Thyroid gland (tissue), 4 donors: ENCODE measurements around the gene PGLYRP2. TPM values are rescaled to one million over a fixed set of nuclear protein-coding genes. Genes with fewer than 3 reads are reported as not detected.

Source experiments
- DNase-seq, 2 donors: peaks; one replicate each; pipeline ENCODE4 v3.0.0-alpha.2; 2019
- H3K27ac ChIP-seq, 3 donors: fragments of 200-600 bp; sonication (generic); 1 replicate in 2 of 3; 2 replicates in 1 of 3; pipeline ENCODE4 v1.5.1; 2016 to 2019; ENCODE audit warnings: mild to moderate bottlenecking in 1 of 3, moderate library complexity in 1 of 3
- H3K27me3 ChIP-seq: fragments of 200-600 bp; sonication (generic); one replicate; pipeline ENCODE4 v1.5.1; 2019
- H3K36me3 ChIP-seq, 2 donors: fragments of 200-600 bp; sonication (generic); one replicate each; pipeline ENCODE4 v1.5.1; 2016 to 2019
- H3K4me1 ChIP-seq, 2 donors: fragments of 200-600 bp; sonication (generic); one replicate each; pipeline ENCODE4 v1.5.1; 2017 to 2019
- H3K4me3 ChIP-seq, 3 donors: fragments of 200-600 bp; sonication (generic); replicated peaks in 1 of 3; 1 replicate in 2 of 3; 2 replicates in 1 of 3; pipeline ENCODE4 v1.5.1; 2016; ENCODE audit warnings: mild to moderate bottlenecking in 1 of 3
- H3K9me3 ChIP-seq: fragments of 200-600 bp; sonication (generic); one replicate; pipeline ENCODE4 v1.5.1; 2017
- CTCF ChIP-seq, 6 experiments: fragments of 200-600 bp in 3 of 6; fragments of 450-650 bp in 3 of 6; sonication (generic) in 3 of 6; IDR thresholded peaks; one replicate each; pipeline ENCODE4 v1.5.1; 2016 to 2019; ENCODE audit warnings: antibody characterized with exemption in 6 of 6, mild to moderate bottlenecking in 2 of 6, inconsistent platforms in 1 of 6, moderate library complexity in 1 of 6
- POLR2A ChIP-seq, 2 donors: fragments of 450-650 bp; IDR thresholded peaks; one replicate each; pipeline ENCODE4 v1.6.1; 2017; ENCODE audit warnings: antibody characterized with exemption in 2 of 2, mild to moderate bottlenecking in 2 of 2, moderate library complexity in 1 of 2
- WGBS, 2 donors: methylation state at CpG; one replicate each; pipeline ENCODE4 v1.1.5; 2017; 5-methylcytosine and 5-hydroxymethylcytosine counted together
- intact Hi-C: fragments of 100-400 bp; cut with DNase I; formaldehyde crosslinking; loops from one replicate; pipeline ENCODE4 v1.15.1; 2023
- total RNA-seq, 4 donors: library from RNA; depleted of rRNA; stranded (reverse); fragments of >200 nt; gene quantifications; one replicate each; pipeline ENCODE4 v1.2.3, GENCODE V29; 2016

The PGLYRP2 gene
- total RNA-seq, 4 donors from 2014 or later = not detected

- Histone ChIP-seq H3K4me3 (peak overlapping the region in 1 of 3 donors; percentile 25), H3K9me3 (no peaks in the 10 kb centered on the region), H3K27ac (peak overlapping the region in 1 of 3 donors; percentile 26), H3K4me1 (peaks cover 16 to 36% of the 10 kb centered on the region in 2 donors), H3K27me3 (peaks cover 9% of the 10 kb centered on the region), H3K36me3 (no peaks in the 10 kb centered on the region)
- DNase-seq = peak in 1 of 2 donors; percentile 22
- intact Hi-C loops = no loop called here
- no peak for TF ChIP-seq POLR2A (IDR thresholded peaks at IDR 0.05)
- TF ChIP-seq CTCF (IDR thresholded peaks at IDR 0.05) = peak in 3 of 6 experiments; percentile 17 to 47 (median 27)
- 12 to 19% methylated on average over 5 of the region's 44 CpGs for WGBS, 2 donors
Observed at GRCh38 chr19:15453091-15453578, 26.2 kb downstream of the PGLYRP2 start.

GRCh38 chr19:15452111-15453047 lies 26.9 kb downstream of the PGLYRP2 start:
- H3K36me3 ChIP-seq = no peaks in the 10 kb centered on the region
- TF ChIP-seq POLR2A (IDR thresholded peaks at IDR 0.05) (peak in 1 of 2 donors; percentile 64), CTCF (IDR thresholded peaks at IDR 0.05) (no peak)
- DNase-seq = peak; percentile 78 to 81
- H3K4me1 ChIP-seq = peaks cover 16 to 30% of the 10 kb centered on the region in 2 donors
- WGBS, 2 donors = 18 to 21% methylated on average over 28 to 29 of the region's 37 CpGs
- peak overlapping the region in 2 of 3 donors; percentile 6 to 26 for H3K27ac ChIP-seq
- intact Hi-C loops = no loop called here
- peak overlapping the region in 1 of 3 donors; percentile 25 for H3K4me3 ChIP-seq
- H3K27me3 ChIP-seq = peaks cover 9% of the 10 kb centered on the region
- H3K9me3 ChIP-seq = no peaks in the 10 kb centered on the region

- 88 to 94% methylated on average over 1 of the region's 1 CpG for WGBS, 2 donors
- intact Hi-C loops = no loop called here
- no peak for DNase-seq
- no peaks in the 10 kb centered on the region for H3K27me3 ChIP-seq
- no peak for TF ChIP-seq POLR2A (IDR thresholded peaks at IDR 0.05)
- TF ChIP-seq CTCF (IDR thresholded peaks at IDR 0.05) = no peak
- peaks cover 16 to 22% of the 10 kb centered on the region in 2 donors for H3K4me1 ChIP-seq
- H3K4me3 ChIP-seq = no peak overlapping the region
- no peaks in the 10 kb centered on the region for H3K36me3 ChIP-seq
- peak overlapping the region in 1 of 3 donors; percentile 68 for H3K27ac ChIP-seq
- H3K9me3 ChIP-seq = no peaks in the 10 kb centered on the region
Observed at GRCh38 chr19:15450528-15450890, 28.8 kb downstream of the PGLYRP2 start.

- intact Hi-C loops = loop anchor here (2.0 kb wide), 1 partner anchor 17 kb away; no protein-coding TSS in a partner anchor
- peak within 1 kb of the TSS in 2 of 3 donors; percentile 35 to 80 for H3K4me3 ChIP-seq
- H3K9me3 ChIP-seq = no peaks in the 10 kb centered on the region
- peak within 1 kb of the TSS; percentile 32 to 74 (median 73) for H3K27ac ChIP-seq
- TF ChIP-seq POLR2A (IDR thresholded peaks at IDR 0.05) (no peak), CTCF (IDR thresholded peaks at IDR 0.05) (no peak)
- H3K36me3 ChIP-seq = no peaks in the 10 kb centered on the region
- peaks cover 16 to 22% of the 10 kb centered on the region in 2 donors for H3K4me1 ChIP-seq
- WGBS, 2 donors = 0 to 5% methylated on average over 4 to 7 of the region's 77 CpGs
- peak; percentile 86 to 87 for DNase-seq
- no peaks in the 10 kb centered on the region for H3K27me3 ChIP-seq
Observed at GRCh38 chr19:15449620-15450527, 29.4 kb downstream of the PGLYRP2 start, which contains the start of gene WIZ. Gene WIZ, minus strand, starts transcription at chr19:15449956. Its CDS starts 1,649 bp downstream, at chr19:15448307.
